HepG2 (cell line): ENCODE results near the gene SLC51B. TPM values are rescaled to one million over a fixed set of nuclear protein-coding genes. Genes with fewer than 3 reads are reported as not detected.
A peak's percentile ranks its signal among the peaks of the same experiment; 100 is the strongest.

Experiments
- MAZ ChIP-seq, 2 experiments: sonication (generic) in 1 of 2; formaldehyde crosslinking in 1 of 2; IDR thresholded peaks; 2 replicates each; pipeline versions ENCODE4 v1.5.0 to v1.6.1; 2012 to 2020; ENCODE audit warnings: low read depth in 2 of 2, mild to moderate bottlenecking in 2 of 2, borderline replicate concordance in 1 of 2, improper control_type of control experiment in 1 of 2, low read length in 1 of 2, missing genetic modification reagents in 1 of 2, moderate library complexity in 1 of 2
- MNT ChIP-seq: fragments of 450-650 bp; IDR thresholded peaks from 2 replicates; pipeline ENCODE4 v1.6.1; 2016
- SP1 ChIP-seq, 2 experiments: fragments of 450-650 bp in 1 of 2; sonication (generic) in 1 of 2; formaldehyde crosslinking in 1 of 2; IDR thresholded peaks; 2 replicates each; pipeline versions ENCODE4 v1.4.0 to v1.6.1; 2016 to 2020; ENCODE audit warnings: missing genetic modification reagents in 1 of 2
- TBL1XR1 ChIP-seq: fragments of 150-350 bp; IDR thresholded peaks from 2 replicates; pipeline ENCODE4 v1.6.1; 2014; ENCODE audit warnings: borderline replicate concordance, low read length; ENCODE audit not compliant: partially characterized antibody
- TERF1 ChIP-seq: sonication (generic); formaldehyde crosslinking; IDR thresholded peaks from 2 replicates; pipeline ENCODE4 v1.8.0; 2022; ENCODE audit warnings: mild to moderate bottlenecking, missing genetic modification reagents, moderate library complexity
- TP53 ChIP-seq: sonication (generic); formaldehyde crosslinking; conservative IDR thresholded peaks from 2 replicates; pipeline ENCODE4 v1.4.0; 2020; ENCODE audit warnings: missing genetic modification reagents
- ZBTB26 ChIP-seq: IDR thresholded peaks from 2 replicates; pipeline ENCODE4 v1.6.1; 2016; ENCODE audit warnings: missing compliant biosample characterization, missing genetic modification reagents, borderline replicate concordance
- ZBTB38 ChIP-seq: sonication (generic); formaldehyde crosslinking; IDR thresholded peaks from 2 replicates; pipeline ENCODE4 v1.5.1; 2020; ENCODE audit warnings: mild to moderate bottlenecking, missing genetic modification reagents
- ZNF230 ChIP-seq: sonication (generic); formaldehyde crosslinking; IDR thresholded peaks from 2 replicates; pipeline ENCODE4 v1.4.0; 2020; ENCODE audit warnings: mild to moderate bottlenecking, missing genetic modification reagents
- ZNF556 ChIP-seq: sonication (generic); formaldehyde crosslinking; IDR thresholded peaks from 2 replicates; pipeline ENCODE4 v1.4.0; 2020; ENCODE audit warnings: mild to moderate bottlenecking, missing genetic modification reagents, borderline replicate concordance
- ZNF577 ChIP-seq: sonication (generic); formaldehyde crosslinking; IDR thresholded peaks from 2 replicates; pipeline ENCODE4 v1.4.0; 2020; ENCODE audit warnings: mild to moderate bottlenecking, low read depth, missing genetic modification reagents, borderline replicate concordance
- ZNF605 ChIP-seq: sonication (generic); formaldehyde crosslinking; IDR thresholded peaks from 2 replicates; pipeline ENCODE4 v1.8.0; 2022; ENCODE audit warnings: mild to moderate bottlenecking, missing genetic modification reagents
- ZNF790 ChIP-seq: sonication (generic); formaldehyde crosslinking; IDR thresholded peaks from 2 replicates; pipeline ENCODE4 v1.8.0; 2022; ENCODE audit warnings: missing genetic modification reagents, mild to moderate bottlenecking, borderline replicate concordance
- polyA plus RNA-seq, 8 experiments: library from polyadenylated mRNA; depleted of rRNA in 3 of 8; stranded (reverse) in 7 of 8; unstranded in 1 of 8; fragments of >200 nt; fragmentation: Illumina TruSeq in 4 of 8; extraction: Trizol in 4 of 8; gene quantifications; 2 replicates each; pipeline versions ENCODE4 v1.2.1 to v1.2.3, GENCODE V29; 2011 to 2016; ENCODE audit warnings: low read depth in 4 of 8, missing spikeins in 1 of 8, mixed read lengths in 1 of 8; ENCODE audit not compliant: insufficient read depth in 1 of 8
- total RNA-seq, 5 experiments: library from RNA; depleted of rRNA; stranded (reverse); fragments of >200 nt; fragmentation: Illumina TruSeq; extraction: Trizol; gene quantifications; 2 replicates each; pipeline ENCODE4 v1.2.3, GENCODE V29; 2016; ENCODE audit warnings: low read depth in 1 of 5
- TF ChIP-seq, protein P1 (sequence below): sonication (generic); formaldehyde crosslinking; IDR thresholded peaks from 2 replicates; pipeline ENCODE4 v1.4.0; 2020; ENCODE audit warnings: missing genetic modification reagents
- TF ChIP-seq, protein P2 (sequence below): sonication (generic); formaldehyde crosslinking; IDR thresholded peaks from 2 replicates; pipeline ENCODE4 v1.8.0; 2022; ENCODE audit warnings: low read depth, missing genetic modification reagents
- TF ChIP-seq, protein P3 (sequence below): sonication (generic); formaldehyde crosslinking; conservative IDR thresholded peaks from 2 replicates; pipeline ENCODE4 v1.5.0; 2020; ENCODE audit warnings: missing genetic modification reagents

The SLC51B gene
- total and polyA plus RNA-seq, 2 of the 13 experiments (the other 11 are each of a cell fraction or from before 2014, with no cell fraction given): 14.9 to 17.1 TPM

- TF ChIP-seq, protein P1, sequence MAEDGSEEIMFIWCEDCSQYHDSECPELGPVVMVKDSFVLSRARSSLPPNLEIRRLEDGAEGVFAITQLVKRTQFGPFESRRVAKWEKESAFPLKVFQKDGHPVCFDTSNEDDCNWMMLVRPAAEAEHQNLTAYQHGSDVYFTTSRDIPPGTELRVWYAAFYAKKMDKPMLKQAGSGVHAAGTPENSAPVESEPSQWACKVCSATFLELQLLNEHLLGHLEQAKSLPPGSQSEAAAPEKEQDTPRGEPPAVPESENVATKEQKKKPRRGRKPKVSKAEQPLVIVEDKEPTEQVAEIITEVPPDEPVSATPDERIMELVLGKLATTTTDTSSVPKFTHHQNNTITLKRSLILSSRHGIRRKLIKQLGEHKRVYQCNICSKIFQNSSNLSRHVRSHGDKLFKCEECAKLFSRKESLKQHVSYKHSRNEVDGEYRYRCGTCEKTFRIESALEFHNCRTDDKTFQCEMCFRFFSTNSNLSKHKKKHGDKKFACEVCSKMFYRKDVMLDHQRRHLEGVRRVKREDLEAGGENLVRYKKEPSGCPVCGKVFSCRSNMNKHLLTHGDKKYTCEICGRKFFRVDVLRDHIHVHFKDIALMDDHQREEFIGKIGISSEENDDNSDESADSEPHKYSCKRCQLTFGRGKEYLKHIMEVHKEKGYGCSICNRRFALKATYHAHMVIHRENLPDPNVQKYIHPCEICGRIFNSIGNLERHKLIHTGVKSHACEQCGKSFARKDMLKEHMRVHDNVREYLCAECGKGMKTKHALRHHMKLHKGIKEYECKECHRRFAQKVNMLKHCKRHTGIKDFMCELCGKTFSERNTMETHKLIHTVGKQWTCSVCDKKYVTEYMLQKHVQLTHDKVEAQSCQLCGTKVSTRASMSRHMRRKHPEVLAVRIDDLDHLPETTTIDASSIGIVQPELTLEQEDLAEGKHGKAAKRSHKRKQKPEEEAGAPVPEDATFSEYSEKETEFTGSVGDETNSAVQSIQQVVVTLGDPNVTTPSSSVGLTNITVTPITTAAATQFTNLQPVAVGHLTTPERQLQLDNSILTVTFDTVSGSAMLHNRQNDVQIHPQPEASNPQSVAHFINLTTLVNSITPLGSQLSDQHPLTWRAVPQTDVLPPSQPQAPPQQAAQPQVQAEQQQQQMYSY (CRISPR knock-in tag): peak; percentile 88
- no peak for TF ChIP-seq MNT
- no peak for TF ChIP-seq TP53
- TF ChIP-seq, protein P2, sequence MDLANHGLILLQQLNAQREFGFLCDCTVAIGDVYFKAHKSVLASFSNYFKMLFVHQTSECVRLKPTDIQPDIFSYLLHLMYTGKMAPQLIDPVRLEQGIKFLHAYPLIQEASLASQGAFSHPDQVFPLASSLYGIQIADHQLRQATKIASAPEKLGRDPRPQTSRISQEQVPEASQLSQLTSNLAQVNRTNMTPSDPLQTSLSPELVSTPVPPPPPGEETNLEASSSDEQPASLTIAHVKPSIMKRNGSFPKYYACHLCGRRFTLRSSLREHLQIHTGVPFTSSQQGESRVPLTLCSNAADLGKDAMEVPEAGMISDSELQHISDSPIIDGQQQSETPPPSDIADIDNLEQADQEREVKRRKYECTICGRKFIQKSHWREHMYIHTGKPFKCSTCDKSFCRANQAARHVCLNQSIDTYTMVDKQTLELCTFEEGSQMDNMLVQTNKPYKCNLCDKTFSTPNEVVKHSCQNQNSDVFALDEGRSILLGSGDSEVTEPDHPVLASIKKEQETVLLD (CRISPR knock-in tag): no peak
- TF ChIP-seq SP1 (IDR thresholded peaks at IDR 0.05): no peak
- TF ChIP-seq SP1 (CRISPR knock-in tag; IDR thresholded peaks at IDR 0.05): no peak
- TF ChIP-seq, protein P3, sequence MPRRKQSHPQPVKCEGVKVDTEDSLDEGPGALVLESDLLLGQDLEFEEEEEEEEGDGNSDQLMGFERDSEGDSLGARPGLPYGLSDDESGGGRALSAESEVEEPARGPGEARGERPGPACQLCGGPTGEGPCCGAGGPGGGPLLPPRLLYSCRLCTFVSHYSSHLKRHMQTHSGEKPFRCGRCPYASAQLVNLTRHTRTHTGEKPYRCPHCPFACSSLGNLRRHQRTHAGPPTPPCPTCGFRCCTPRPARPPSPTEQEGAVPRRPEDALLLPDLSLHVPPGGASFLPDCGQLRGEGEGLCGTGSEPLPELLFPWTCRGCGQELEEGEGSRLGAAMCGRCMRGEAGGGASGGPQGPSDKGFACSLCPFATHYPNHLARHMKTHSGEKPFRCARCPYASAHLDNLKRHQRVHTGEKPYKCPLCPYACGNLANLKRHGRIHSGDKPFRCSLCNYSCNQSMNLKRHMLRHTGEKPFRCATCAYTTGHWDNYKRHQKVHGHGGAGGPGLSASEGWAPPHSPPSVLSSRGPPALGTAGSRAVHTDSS: no peak
- no peak for TF ChIP-seq TBL1XR1
- 0 out of 2 replicates have a peak, but pooled peaks have one; percentile 58 for TF ChIP-seq ZNF605 (CRISPR knock-in tag)
- TF ChIP-seq ZBTB26 (CRISPR knock-in tag): no peak; the same call in 1 of the 2 replicates
- no peak for TF ChIP-seq ZNF790 (CRISPR knock-in tag)
- TF ChIP-seq ZNF230 (CRISPR knock-in tag): no peak
- 0 out of 2 replicates have a peak, but pooled peaks have one; percentile 53 for TF ChIP-seq MAZ (IDR thresholded peaks at IDR 0.05; ENCODE audit: borderline replicate concordance, low read depth, low read length)
- TF ChIP-seq MAZ (CRISPR knock-in tag; IDR thresholded peaks at IDR 0.05; ENCODE audit: low read depth): 0 out of 2 replicates have a peak, but pooled peaks have one; percentile 44
- TF ChIP-seq TERF1: no peak
- peak; percentile 62; the same call in 1 of the 2 replicates for TF ChIP-seq ZNF556
- TF ChIP-seq ZBTB38 (CRISPR knock-in tag): peak; percentile 25; the same call in 1 of the 2 replicates
- TF ChIP-seq ZNF577 (CRISPR knock-in tag): no peak
These were observed 11.8 kb downstream of the SLC51B start (continued) for GRCh38 chr15:65056868-65057548.
